GM23248 (cell line): ENCODE measurements around the gene ATP1A3.

Source experiments
- EZH2 ChIP-seq: fragments of 200-600 bp; sonication (generic); IDR thresholded peaks from 2 replicates; pipeline ENCODE4 v1.6.1; 2018; ENCODE audit warnings: antibody characterized with exemption, mild to moderate bottlenecking; ENCODE audit not compliant: insufficient read depth, poor library complexity, severe bottlenecking
- EZH2phosphoT487 ChIP-seq: fragments of 200-600 bp; sonication (generic); IDR thresholded peaks from 2 replicates; pipeline ENCODE4 v1.6.1; 2018; ENCODE audit warnings: antibody characterized with exemption, moderate library complexity, mild to moderate bottlenecking, low read depth; ENCODE audit not compliant: insufficient read depth

- no peak for TF ChIP-seq EZH2phosphoT487
- TF ChIP-seq EZH2, result no peak
Observed at GRCh38 chr19:41944336-41944735, 49.7 kb downstream of the ATP1A3 start.
